H1 (cell line): ENCODE results near the gene TMEM54. TPM values are rescaled to one million over a fixed set of nuclear protein-coding genes. Genes with fewer than 3 reads are reported as not detected.

ENCODE experiments used
- CHD1 ChIP-seq: IDR thresholded peaks from 2 replicates; pipeline ENCODE4 v1.6.1; 2012; ENCODE audit warnings: low read depth, low read length, improper control_type of control experiment
- EZH2 ChIP-seq: fragments of 200-600 bp; sonication (generic); IDR thresholded peaks from 2 replicates; pipeline ENCODE4 v1.7.1; 2012; ENCODE audit warnings: low read depth, mild to moderate bottlenecking, moderate library complexity, low read length, inconsistent platforms; ENCODE audit not compliant: severe bottlenecking
- POLR2A ChIP-seq, 2 experiments: IDR thresholded peaks; 1 replicate in 1 of 2; 2 replicates in 1 of 2; pipeline ENCODE4 v1.6.1; 2011; ENCODE audit warnings: low read depth in 2 of 2, low read length in 2 of 2, mild to moderate bottlenecking in 2 of 2; ENCODE audit errors: control extremely low read depth in 1 of 2
- TAF7 ChIP-seq: optimal IDR thresholded peaks from 2 replicates; pipeline ENCODE3; 2011; ENCODE audit warnings: low read depth, mild to moderate bottlenecking, inconsistent platforms, low read length, moderate library complexity, borderline replicate concordance
- TEAD4 ChIP-seq: IDR thresholded peaks from 2 replicates; pipeline ENCODE4 v1.6.1; 2012; ENCODE audit warnings: low read depth, low read length, inconsistent platforms, mixed read lengths
- polyA plus RNA-seq, 7 experiments: library from polyadenylated mRNA; depleted of rRNA in 3 of 7; stranded (reverse) in 5 of 7; unstranded in 2 of 7; fragments of >200 nt in 5 of 7; fragments of 200-250 nt in 2 of 7; gene quantifications; 1 replicate in 5 of 7; 2 replicates in 1 of 7; 4 replicates in 1 of 7; pipeline versions ENCODE4 v1.2.1 to v1.2.3, GENCODE V29; 2011 to 2013; ENCODE audit warnings: missing spikeins in 2 of 7, mixed read lengths in 2 of 7
- total RNA-seq: library from RNA; stranded (reverse); fragmentation: NEBNext Ultra II Directional; extraction: Animal tissue kit (Norgen Biotek cat#: 25700); gene quantifications from 2 replicates; pipeline ENCODE4 v1.2.1, GENCODE V29; 2021

The TMEM54 gene
- total and polyA plus RNA-seq, 2 of the 8 experiments (the other 6 are each of a cell fraction or from before 2014, with no cell fraction given): 9.5 to 58.7 TPM

GRCh38 chr1:32927441-32927840 is 26.3 kb upstream of the TMEM54 start (continued):
- TF ChIP-seq EZH2 (no peak), TEAD4 (no peak), POLR2A (IDR thresholded peaks at IDR 0.05; ENCODE audit: control extremely low read depth in 1 of 2, low read depth in 2 of 2, low read length in 2 of 2) (no peak), CHD1 (no peak), TAF7 (no peak)
